GM18951 (cell line): Measurements from ENCODE around the gene CA10.

ENCODE experiments used
- POLR2A ChIP-seq: IDR thresholded peaks from 4 replicates; pipeline ENCODE4 v1.6.1; 2011; ENCODE audit warnings: mild to moderate bottlenecking; ENCODE audit not compliant: insufficient read length, insufficient read depth; ENCODE audit errors: extremely low read depth
- in situ Hi-C: fragments of 300-500 bp; cut with MboI; formaldehyde crosslinking; loops from one replicate; pipeline ENCODE4 v1.12.0; 2022; ENCODE audit warnings: low sequenced_read_pairs, mixed read lengths, inconsistent platforms; ENCODE audit not compliant: unreplicated experiment

Gene CA10

DNA sequence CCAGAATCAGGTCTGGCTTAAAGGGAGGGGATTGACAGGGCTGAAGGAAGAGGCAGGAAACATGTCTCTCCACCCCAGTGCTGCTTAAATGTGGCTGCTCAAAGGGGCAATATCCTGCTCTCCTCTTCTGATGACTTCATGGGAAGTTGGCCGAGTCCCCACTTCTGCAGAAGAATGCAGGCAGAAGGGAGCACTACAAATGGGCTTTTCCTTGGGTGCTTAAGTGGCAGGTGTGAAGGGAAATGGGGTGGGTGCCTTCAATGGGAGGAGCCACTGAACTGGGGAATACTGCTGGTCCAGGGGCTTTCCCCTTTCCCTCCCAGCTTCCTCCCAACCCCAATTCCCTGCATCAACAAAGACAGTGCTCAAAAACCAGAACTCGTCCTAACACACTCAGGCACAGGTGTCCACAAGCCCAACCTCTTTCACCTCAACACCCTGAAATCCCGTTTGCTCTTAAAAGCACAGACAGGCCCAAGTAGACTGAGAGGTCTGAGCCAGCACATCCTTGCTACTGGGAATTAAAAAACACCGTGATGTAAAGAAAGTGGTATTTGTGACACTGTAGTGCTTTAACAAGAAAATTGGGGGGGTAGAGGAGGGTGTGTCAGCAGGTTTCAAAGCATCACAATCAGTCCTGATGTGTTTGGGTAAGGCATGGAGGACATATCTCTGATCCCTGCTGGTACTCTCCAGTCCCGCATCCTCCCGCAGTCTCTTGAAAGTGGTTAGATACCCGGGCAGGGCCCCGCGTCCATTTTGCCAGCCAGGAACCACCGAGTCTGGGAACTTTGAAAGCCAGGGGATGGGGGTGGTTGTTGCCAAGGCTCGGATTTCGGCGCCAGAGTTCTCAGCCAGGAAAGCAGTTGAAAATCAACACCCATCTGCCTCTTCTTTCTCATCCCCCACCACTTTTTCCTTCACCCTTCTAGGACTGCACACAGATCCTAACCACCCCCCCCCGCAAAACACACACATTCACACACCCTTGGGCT is 1.6 kb downstream of the CA10 start:
- in situ Hi-C loops: no loop called here
- no peak for TF ChIP-seq POLR2A

DNA sequence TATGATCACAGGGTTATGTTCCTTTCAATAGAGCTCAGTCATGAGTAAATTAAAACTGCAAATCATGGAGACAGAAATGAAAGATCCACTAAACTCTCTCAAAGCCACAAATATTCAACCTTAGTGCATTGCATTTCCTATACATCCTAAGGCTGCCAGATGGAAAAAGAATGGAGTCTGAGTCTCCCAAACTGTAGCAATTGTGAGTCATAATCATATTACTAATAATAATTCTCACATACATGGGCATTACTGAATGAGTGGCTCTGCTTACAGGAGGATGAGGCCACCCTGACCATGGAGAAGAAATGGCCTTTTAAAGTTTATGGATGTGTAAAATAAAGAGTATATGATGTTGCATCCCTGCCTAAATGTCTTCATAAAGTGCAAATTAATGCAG is 3.2 kb downstream of the CA10 start:
- in situ Hi-C loops: no loop called here
- TF ChIP-seq POLR2A: no peak

DNA sequence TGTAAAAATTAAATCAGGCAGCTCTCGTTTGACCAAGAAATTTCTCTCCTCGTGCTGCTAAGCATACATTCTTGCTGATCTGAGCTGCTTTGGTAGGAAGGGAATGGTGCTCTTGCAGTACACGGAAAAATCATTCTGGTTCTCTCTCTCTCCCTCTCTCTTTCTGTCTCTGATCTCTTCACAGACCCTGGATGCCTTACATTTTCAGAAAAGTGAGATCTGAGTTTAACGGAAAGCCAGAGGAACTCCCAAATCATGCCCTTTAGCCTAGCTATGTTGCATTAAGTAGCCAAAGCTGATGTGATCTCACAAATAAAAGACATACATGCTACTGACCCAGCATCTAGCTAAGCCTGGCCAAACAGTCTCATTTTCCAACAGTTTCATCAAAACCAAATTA is 4.0 kb downstream of the CA10 start:
- in situ Hi-C loops: no loop called here
- no peak for TF ChIP-seq POLR2A

DNA sequence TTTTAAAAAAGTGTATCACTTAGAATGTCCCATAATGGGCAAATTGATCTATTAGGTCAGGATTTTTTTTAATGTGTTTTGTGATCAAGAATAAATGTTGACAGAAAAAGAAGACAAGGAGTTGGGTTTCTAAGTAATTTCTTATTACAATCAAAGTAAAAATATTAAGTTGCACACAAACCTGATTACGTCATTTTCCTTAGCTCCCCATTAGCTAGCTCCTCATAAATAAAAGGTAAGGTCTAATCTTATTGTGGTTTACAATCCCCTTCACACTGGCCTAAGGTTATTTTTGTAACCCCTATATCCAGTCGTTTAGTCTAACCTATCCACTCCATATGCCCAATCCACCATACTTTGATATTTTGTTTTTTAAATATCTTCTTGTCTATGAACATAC is 7.6 kb downstream of the CA10 start:
- in situ Hi-C loops: no loop called here
- TF ChIP-seq POLR2A: no peak

DNA sequence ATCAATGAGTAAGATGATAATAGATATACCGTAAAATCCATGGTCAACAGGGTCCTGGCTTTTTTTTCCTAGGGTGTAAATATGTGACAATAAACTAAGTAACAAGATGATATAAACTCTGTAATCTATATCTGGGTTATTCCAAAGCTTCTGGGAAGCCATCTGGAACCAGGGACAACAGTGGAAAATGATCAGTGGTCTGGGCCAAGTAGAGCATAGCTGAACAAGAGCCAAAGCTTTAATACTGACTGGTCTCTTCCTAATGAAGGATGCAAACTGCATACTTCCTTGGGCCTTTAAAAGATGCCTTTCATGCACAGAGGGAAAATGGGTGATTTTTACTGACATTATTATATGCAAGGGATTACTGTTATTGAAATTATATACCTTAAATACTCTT is 8.9 kb downstream of the CA10 start:
- no peak for TF ChIP-seq POLR2A
- in situ Hi-C loops: no loop called here

DNA sequence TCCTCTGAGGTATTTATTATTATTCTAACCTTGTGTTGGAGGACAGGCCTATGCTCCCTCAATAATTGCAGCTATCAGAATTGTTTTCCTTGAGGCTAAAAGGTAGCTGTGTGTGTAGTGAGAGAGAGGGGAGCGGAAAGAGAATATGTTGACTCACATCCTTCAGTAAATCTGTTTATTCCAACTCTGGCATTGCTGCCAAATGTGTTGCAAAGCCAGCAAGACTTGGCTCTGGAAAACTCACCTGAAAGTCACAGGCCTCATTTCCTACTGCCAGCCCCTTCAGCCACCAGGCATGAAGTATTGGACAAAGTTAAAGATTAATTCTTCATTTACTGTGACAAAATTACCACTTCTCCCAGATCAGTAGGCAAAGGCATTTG is 9.6 kb downstream of the CA10 start:
- no peak for TF ChIP-seq POLR2A
- in situ Hi-C loops: no loop called here

DNA sequence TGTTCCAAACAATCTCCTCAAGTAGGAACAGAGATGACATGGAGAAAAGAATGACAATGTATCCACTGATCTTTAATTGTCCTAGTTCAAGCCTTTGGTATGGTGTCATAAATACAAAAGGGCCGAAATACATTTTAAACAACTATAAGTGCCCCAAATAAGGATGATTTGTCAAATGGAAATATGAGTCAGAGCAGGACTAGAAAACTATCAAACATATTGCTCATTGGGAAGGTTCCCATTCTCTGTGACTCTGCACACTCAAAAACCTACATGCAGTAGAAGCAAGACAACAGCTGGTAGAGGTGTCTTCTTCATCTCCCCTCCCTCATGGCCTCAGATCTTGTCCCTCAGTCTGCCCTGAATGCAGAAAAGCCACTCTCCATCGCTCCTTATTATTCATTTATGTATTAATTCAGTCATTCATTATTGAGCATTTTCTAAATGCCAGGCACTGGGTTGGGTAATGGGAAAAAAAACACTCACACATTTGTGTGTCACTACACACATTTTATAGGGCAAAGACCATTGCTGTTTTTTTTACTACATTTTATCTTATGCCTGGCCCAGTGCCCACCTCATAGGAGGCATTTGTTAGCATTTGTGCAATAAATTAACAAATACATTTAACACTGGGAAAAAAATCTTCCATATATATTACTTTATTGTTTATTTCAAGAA is 10.1 kb downstream of the CA10 start:
- in situ Hi-C loops: no loop called here
- no peak for TF ChIP-seq POLR2A

DNA sequence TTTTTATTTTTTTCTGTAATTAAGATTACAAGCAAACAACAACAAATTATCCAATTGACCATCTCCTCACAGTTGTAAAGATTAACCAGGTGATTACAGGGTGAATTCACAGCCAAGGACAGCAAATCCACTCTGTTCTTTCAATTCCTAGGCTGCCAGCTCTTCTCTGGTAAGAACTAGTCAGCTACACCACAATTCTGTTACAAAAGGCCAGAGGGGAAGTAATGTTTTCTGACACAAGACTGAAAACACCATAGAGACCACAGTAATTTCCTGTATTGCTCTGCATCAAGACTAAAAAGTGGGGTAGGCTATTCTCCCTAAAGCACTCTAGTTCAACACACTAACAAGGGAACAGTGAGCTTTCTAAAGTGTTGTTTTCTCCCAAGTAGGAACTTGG is 10.6 kb downstream of the CA10 start:
- TF ChIP-seq POLR2A: no peak
- in situ Hi-C loops: no loop called here

DNA sequence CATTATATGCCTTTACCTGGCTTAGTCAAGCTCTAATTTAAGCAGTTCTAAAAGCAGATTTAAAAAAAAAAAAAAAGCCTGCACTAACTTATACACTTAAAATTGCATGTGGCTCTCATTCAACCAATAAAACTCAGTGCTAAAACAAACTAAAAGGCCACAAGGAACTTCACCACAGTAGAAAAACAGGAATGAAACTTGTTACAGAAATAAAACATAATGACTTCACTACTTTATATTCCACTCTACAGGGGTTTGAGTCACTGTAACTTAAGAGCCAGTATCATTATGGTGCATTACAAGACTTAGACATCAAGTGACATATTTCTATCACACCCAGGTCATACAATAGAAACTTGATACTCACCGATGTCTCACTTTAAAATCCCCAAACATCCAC is 11.1 kb downstream of the CA10 start:
- in situ Hi-C loops: no loop called here
- no peak for TF ChIP-seq POLR2A

DNA sequence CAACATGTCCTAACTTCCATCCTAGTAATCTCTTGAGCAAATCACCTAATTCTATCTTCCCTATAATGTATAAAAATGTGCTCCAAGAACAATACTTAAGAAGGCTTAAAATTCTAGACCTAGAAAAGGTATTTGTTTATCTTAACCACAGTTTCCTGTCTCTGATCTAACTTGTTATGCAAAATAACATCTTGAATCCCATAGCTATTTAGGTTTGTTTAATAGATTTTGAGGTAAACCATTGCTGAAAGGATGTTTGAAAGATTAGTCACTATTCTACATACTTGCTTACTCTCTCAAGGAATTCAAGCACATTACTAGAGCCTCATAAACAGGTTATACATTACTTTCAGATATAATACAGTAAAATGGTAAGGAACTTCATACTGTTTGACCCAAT is 13.0 kb downstream of the CA10 start:
- in situ Hi-C loops: no loop called here

DNA sequence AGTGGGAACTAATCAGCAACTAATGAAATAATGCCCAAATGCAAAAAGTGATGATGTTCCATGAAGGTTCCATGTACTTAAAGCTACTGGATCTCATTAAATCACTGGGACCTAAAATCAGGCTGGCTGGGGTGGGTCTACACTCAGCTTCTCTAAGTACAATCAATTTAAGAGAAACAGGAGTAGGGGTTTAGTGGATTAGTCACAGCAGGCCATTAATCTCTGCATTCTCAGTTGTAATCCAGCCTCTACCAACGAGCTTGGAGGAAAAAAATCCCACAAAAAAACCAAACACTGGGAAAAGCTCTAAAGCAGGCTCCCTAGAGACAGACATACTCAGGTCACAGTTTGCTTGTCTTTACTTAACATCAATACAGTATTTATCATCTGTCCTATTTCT is 15.0 kb downstream of the CA10 start:
- in situ Hi-C loops: no loop called here
- no peak for TF ChIP-seq POLR2A

More for the DNA sequence above, 13.0 kb downstream of the CA10 start:
- TF ChIP-seq POLR2A: no peak

DNA sequence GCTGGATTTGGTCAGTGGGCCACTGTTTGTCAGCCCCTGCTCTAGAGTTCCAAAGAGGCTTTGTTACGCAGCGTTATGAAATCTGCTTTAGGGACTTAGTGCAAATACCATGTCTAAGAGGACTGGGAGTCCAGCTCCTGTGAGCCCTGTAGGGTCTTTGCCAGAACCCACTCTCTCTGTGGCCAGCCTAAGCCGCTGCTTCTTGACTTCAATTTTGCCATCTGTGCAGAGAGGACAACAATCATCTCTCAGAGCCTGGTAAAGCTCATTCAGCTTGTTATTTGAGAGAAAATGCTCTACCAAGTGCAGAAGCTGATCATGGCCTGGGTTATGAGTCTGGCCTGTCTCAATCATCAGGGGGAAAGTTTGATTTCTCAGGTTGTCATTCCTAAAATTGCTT is 17.9 kb downstream of the CA10 start:
- TF ChIP-seq POLR2A: no peak
- in situ Hi-C loops: no loop called here

DNA sequence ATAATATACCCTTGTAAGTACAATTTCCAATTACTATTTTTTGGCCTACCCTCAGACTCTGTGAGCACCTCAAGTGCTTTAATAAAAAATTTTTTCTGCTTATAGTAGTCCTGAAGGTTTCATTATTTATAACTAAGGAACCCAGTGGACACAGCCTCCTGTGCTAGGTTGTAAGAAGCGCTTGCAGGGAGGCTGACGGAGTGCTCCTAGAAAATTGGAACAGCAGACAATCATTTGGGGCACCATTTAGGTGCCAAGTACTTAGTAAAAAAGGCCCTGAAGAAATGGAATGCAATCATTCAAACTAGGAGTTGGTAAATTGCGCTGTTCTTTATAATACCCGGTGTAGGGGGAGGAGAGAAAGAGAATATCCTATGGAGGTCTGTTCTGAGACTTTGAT is 19.8 kb downstream of the CA10 start:
- in situ Hi-C loops: no loop called here
- no peak for TF ChIP-seq POLR2A

DNA sequence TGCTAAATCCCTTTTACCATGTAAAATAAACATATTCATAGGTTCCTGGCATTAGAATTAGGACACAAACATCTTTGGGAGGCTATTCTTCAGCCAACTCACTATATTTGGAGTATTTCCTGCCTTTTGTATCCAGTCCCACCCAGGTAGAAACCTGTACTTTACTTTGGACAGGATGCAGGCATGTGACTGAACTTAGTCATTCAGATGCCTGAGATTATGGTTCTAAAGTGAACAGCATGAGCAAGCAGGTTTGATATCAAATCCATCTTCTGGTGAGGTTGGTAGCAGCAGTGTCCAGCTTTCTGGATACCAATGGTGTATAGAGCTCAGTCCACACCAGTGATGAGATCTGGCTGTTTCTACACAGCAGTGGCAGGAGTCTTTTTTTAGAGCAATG is 20.2 kb downstream of the CA10 start:
- no peak for TF ChIP-seq POLR2A
- in situ Hi-C loops: no loop called here
